DND-41 (cell line): ENCODE data around the gene RILPL2.

Experiments used
- ATAC-seq: fragments of 200-7000 bp; cut with Tn5 transposase; 3 replicates; pipeline ENCODE4 v1.9.1; 2021; ENCODE audit warnings: low read depth; ENCODE audit not compliant: insufficient read depth
- DNase-seq: peaks from one replicate; pipeline ENCODE4 v3.0.0-alpha.2; 2020
- H2AFZ ChIP-seq: 2 replicates; pipeline ENCODE4 v1.6.0; 2012; ENCODE audit warnings: low read depth, low read length
- H3K27ac ChIP-seq: 2 replicates; pipeline ENCODE4 v1.5.1; 2012; ENCODE audit warnings: low read length, inconsistent platforms
- H3K27me3 ChIP-seq: fragments of 200-600 bp; sonication (generic); 2 replicates; pipeline ENCODE4 v1.6.0; 2012; ENCODE audit warnings: low read length, mild to moderate bottlenecking, inconsistent platforms; ENCODE audit not compliant: insufficient read depth, poor library complexity
- H3K36me3 ChIP-seq: 2 replicates; pipeline ENCODE4 v1.5.1; 2012; ENCODE audit warnings: low read length, inconsistent platforms; ENCODE audit not compliant: insufficient read depth
- H3K4me1 ChIP-seq: 2 replicates; pipeline ENCODE4 v1.5.1; 2012; ENCODE audit warnings: mild to moderate bottlenecking, low read length; ENCODE audit not compliant: insufficient read depth
- H3K4me2 ChIP-seq: 2 replicates; pipeline ENCODE4 v1.6.0; 2012; ENCODE audit warnings: mild to moderate bottlenecking, moderate library complexity, low read length, inconsistent platforms; ENCODE audit not compliant: insufficient read depth
- H3K4me3 ChIP-seq, 2 experiments: fragments of 200-600 bp in 1 of 2; shearing (Covaris generic) in 1 of 2; 2 replicates each; pipeline ENCODE4 v1.5.1; 2012 to 2016; ENCODE audit warnings: inconsistent platforms in 2 of 2, low read length in 2 of 2, mild to moderate bottlenecking in 2 of 2, low read depth in 1 of 2, moderate library complexity in 1 of 2
- H3K79me2 ChIP-seq: 2 replicates; pipeline ENCODE4 v1.6.0; 2012; ENCODE audit warnings: low read length, inconsistent platforms; ENCODE audit not compliant: insufficient read depth
- H3K9ac ChIP-seq: 2 replicates; pipeline ENCODE4 v1.6.0; 2012; ENCODE audit warnings: low read depth, mild to moderate bottlenecking, inconsistent platforms, low read length, moderate library complexity
- H3K9me3 ChIP-seq: 2 replicates; pipeline ENCODE4 v1.5.1; 2012; ENCODE audit warnings: low read length, moderate library complexity, mild to moderate bottlenecking, inconsistent platforms; ENCODE audit not compliant: insufficient read depth, severe bottlenecking
- H4K20me1 ChIP-seq: 2 replicates; pipeline ENCODE4 v1.6.0; 2012; ENCODE audit warnings: low read length; ENCODE audit not compliant: insufficient read depth
- EZH2 ChIP-seq: IDR thresholded peaks from 3 replicates; pipeline ENCODE4 v1.6.1; 2012; ENCODE audit warnings: borderline replicate concordance, low read depth, mild to moderate bottlenecking, moderate library complexity, low read length, inconsistent platforms; ENCODE audit not compliant: severe bottlenecking
- TF ChIP-seq, protein P1 (sequence below): IDR thresholded peaks from 2 replicates; pipeline ENCODE4 v1.5.1; 2012; ENCODE audit warnings: borderline replicate concordance, low read length, moderate library complexity, mild to moderate bottlenecking; ENCODE audit not compliant: poor library complexity, severe bottlenecking; ENCODE audit errors: extremely low read depth

The RILPL2 gene

DNA sequence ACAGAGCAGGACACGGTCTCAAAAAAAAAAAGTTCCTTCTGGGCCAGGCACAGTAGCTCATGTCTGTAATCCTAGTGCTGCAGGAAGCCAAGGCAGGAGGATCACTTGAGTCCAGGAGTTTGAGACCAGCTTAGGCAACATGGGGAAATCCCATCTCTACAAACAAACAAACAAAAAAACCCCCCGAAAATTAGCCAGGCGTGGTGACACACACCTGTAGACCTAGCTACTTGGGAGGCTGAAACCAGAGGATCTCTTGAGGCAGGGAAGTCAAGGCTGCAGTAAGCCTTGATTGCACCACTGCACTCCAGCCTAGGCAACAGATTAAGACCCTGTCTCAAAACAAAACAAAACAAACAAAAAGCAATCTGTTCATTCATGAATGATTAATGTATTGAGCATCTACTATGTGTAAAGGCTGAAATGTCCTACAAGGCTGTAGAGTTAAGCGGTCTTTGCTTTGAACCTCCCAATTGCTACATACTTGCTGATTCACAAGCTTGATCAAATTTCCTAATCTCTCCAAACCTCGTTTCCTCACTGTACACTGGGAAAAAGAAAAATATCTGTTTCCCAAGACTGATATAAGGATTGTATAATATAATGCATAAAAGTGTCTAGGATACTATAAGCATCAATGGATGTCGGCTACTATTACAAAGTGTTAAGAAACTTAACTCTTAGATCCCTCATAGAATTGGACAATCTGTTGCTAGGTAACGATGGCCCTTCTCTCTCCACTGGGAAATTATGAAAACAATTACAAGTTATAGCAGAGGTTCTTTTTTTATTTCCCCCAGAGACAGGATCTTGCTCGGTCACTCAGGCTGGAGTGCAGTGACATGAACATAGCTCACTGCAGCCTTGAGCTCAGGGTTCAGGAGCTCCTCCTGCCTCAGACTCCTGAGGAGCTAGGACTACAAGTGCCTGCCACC, 7.9 kb upstream of the RILPL2 start:
- no peak for TF ChIP-seq EZH2
- TF ChIP-seq, protein P1, sequence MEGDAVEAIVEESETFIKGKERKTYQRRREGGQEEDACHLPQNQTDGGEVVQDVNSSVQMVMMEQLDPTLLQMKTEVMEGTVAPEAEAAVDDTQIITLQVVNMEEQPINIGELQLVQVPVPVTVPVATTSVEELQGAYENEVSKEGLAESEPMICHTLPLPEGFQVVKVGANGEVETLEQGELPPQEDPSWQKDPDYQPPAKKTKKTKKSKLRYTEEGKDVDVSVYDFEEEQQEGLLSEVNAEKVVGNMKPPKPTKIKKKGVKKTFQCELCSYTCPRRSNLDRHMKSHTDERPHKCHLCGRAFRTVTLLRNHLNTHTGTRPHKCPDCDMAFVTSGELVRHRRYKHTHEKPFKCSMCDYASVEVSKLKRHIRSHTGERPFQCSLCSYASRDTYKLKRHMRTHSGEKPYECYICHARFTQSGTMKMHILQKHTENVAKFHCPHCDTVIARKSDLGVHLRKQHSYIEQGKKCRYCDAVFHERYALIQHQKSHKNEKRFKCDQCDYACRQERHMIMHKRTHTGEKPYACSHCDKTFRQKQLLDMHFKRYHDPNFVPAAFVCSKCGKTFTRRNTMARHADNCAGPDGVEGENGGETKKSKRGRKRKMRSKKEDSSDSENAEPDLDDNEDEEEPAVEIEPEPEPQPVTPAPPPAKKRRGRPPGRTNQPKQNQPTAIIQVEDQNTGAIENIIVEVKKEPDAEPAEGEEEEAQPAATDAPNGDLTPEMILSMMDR = no peak
- no peaks in the 10 kb centered on the region for H3K9me3 ChIP-seq
- no peak overlapping the region for H3K4me2 ChIP-seq
- H3K27me3 ChIP-seq = no peaks in the 10 kb centered on the region
- no peak overlapping the region for H3K27ac ChIP-seq
- no peaks in the 10 kb centered on the region for H3K36me3 ChIP-seq
- H3K79me2 ChIP-seq = no peaks in the 10 kb centered on the region
- H3K4me3 ChIP-seq = no peak overlapping the region
- H2AFZ ChIP-seq = no peak overlapping the region
- H4K20me1 ChIP-seq = no peaks in the 10 kb centered on the region
- no peaks in the 10 kb centered on the region for H3K4me1 ChIP-seq
- DNase-seq = no peak
- no peak overlapping the region for H3K9ac ChIP-seq
- ATAC-seq = no peak

DNA sequence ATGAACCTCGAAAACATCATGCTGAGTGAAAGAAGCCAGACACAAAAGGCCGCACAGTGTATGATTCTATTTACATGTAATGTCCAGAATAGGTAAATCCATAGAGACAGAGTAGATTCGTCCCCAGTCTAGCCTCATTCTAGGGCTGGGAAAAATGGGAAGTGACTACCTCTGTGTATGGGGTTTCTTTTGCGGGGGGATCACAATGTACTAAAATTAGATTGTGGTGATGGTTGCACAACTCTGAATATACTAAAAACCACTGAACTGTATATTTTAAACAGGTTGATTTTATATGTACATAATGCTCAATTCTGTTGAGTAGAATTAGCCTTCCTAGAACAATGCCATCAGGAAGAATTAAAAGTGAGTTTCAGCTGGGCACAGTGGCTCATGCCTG, 6.3 kb upstream of the RILPL2 start:
- no peaks in the 10 kb centered on the region for H3K79me2 ChIP-seq
- H4K20me1 ChIP-seq = no peaks in the 10 kb centered on the region
- H3K4me3 ChIP-seq = no peak overlapping the region
- no peaks in the 10 kb centered on the region for H3K9me3 ChIP-seq
- no peaks in the 10 kb centered on the region for H3K27me3 ChIP-seq
- ATAC-seq (no peak), DNase-seq (no peak)
- H3K27ac ChIP-seq = no peak overlapping the region
- no peak overlapping the region for H3K9ac ChIP-seq
- TF ChIP-seq, protein P1 = no peak
- TF ChIP-seq EZH2 = no peak
- H3K4me2 ChIP-seq = no peak overlapping the region
- no peak overlapping the region for H2AFZ ChIP-seq
- H3K36me3 ChIP-seq = no peaks in the 10 kb centered on the region
- H3K4me1 ChIP-seq = peaks cover 1% of the 10 kb centered on the region

DNA sequence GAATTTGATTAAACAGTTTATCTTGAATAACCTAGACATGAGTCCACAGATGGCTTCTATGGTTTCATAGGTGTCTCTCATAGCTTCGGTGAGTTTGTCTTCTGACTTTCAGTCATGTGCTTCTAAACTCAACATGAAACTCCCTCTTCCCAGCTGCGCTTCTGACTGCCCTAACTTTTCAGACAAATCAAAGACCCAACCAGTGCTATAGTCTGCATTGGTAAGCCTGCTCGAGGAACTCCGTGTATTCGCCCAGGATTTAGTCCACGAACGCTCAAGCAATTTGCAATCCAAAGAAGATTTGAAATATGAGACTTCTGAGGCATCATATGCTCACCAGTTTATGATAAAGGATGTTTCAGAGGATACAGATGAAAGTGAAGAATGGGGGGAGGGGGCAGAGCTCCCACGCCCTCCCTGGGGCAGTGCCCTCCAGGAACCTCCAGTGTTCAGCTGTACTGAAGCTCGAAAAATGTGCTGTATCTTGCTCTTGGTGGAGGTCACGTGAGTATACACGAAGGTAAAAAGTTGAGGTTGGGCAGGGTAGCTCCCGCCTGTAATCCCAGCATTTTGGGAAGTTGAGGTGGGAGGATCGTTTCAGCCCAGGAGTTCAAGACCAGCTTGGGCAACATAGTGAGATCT, 5.2 kb upstream of the RILPL2 start:
- Histone ChIP-seq H2AFZ (no peak overlapping the region; the same call in 1 of the 2 replicates), H3K27ac (no peak overlapping the region), H3K4me3 (no peak overlapping the region), H3K9me3 (no peaks in the 10 kb centered on the region), H3K27me3 (no peaks in the 10 kb centered on the region), H4K20me1 (no peaks in the 10 kb centered on the region), H3K4me1 (peaks cover 11% of the 10 kb centered on the region), H3K79me2 (peaks cover 5% of the 10 kb centered on the region), H3K9ac (no peak overlapping the region), H3K36me3 (no peaks in the 10 kb centered on the region), H3K4me2 (no peak overlapping the region)
- ATAC-seq (no peak), DNase-seq (no peak)
- TF ChIP-seq EZH2 = no peak
- TF ChIP-seq, protein P1 = no peak
